GM19395 (cell line): Measurements from ENCODE around the gene BRSK1.
"Not testable (repeated sequence)": the region's sequence is repeated elsewhere in the genome, so short reads cannot be mapped to it uniquely, and the experiment has no call there.

Source experiments
- ATAC-seq: cut with Tn5 transposase; IDR thresholded peaks from one replicate; pipeline ENCODE4 v1.9.1; 2021; ENCODE audit warnings: mild to moderate bottlenecking, moderate library complexity; ENCODE audit not compliant: unreplicated experiment

BRSK1 gene

GRCh38 chr19:55325172-55325571 is 41.4 kb downstream of the BRSK1 start, which contains the start of gene TMEM150B:
Gene TMEM150B, minus strand, starts transcription at chr19:55325341. Its CDS starts 4,305 bp downstream, at chr19:55321036.
- ATAC-seq, result no peak

- not testable (repeated sequence) for ATAC-seq
These were observed 45.0 kb downstream of the BRSK1 start for GRCh38 chr19:55328774-55329318.

- ATAC-seq, result not testable (repeated sequence)
These were observed 46.0 kb downstream of the BRSK1 start for GRCh38 chr19:55329791-55330190.

- ATAC-seq, result no peak
These were observed 50.1 kb downstream of the BRSK1 start for GRCh38 chr19:55333870-55334269.

- no peak for ATAC-seq
These were observed 52.3 kb downstream of the BRSK1 start for GRCh38 chr19:55336101-55336500.

- peak; percentile 88 for ATAC-seq
These were observed 55.5 kb downstream of the BRSK1 start, which contains the start of gene KMT5C for GRCh38 chr19:55339105-55339888. Gene KMT5C, plus strand, starts transcription at chr19:55339876. Its CDS starts 2,061 bp downstream, at chr19:55341937.

- no peak for ATAC-seq
These were observed 56.3 kb downstream of the BRSK1 start for GRCh38 chr19:55339889-55340783.

- ATAC-seq, result no peak
These were observed 57.0 kb downstream of the BRSK1 start for GRCh38 chr19:55340784-55341147.

- ATAC-seq, result no peak
These were observed 57.4 kb downstream of the BRSK1 start for GRCh38 chr19:55341171-55341588.

- ATAC-seq, result no peak
These were observed 58.1 kb downstream of the BRSK1 start for GRCh38 chr19:55341595-55342531.

- ATAC-seq, result no peak
These were observed 60.6 kb downstream of the BRSK1 start for GRCh38 chr19:55344444-55344843.

- no peak for ATAC-seq
These were observed 61.5 kb downstream of the BRSK1 start for GRCh38 chr19:55345101-55345817.

- no peak for ATAC-seq
These were observed 62.3 kb downstream of the BRSK1 start for GRCh38 chr19:55345818-55346724.

GRCh38 chr19:55346725-55347441 is 63.1 kb downstream of the BRSK1 start:
- ATAC-seq, result no peak

GRCh38 chr19:55347442-55348009 is 63.7 kb downstream of the BRSK1 start:
- no peak for ATAC-seq

- no peak for ATAC-seq
These were observed 64.7 kb downstream of the BRSK1 start for GRCh38 chr19:55348317-55349034.
